ENCODE data around the gene SECISBP2L.

DNA sequence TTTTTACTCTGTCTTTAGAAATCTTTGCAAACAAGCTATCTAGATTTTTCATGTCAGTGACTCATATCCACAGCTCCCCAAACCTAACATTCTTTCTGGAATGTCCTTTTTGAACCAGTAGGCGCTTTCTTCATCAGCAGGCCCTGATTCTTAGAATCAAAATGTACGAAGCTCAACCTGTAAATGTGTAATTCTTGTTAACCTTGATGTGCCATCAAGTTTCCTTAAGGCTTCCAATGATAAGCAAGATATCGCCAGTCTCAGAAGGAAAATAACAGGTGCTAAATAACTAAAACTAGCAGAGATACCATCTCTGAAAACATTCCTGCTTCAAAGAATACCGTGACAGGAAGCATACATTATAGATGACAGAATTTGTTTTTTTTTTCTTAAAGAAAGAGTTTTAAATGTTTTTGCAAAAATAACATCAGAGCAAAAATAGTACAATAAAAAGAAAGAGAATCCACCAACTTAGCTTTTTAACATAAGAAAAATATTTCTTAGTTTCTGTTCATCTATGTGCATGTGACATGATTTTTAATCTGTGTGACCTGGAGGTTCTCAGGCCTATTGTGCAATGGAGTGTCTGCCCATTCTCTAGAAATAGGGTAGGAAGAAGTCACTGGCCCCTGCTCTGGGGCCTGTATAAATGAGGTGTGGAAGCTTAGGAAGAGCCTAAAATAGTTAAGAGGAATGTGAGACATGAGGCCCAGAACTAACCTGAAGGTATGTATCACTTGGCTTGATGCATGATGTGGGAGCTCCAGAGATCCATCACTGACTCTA lies 14.7 kb upstream of the SECISBP2L start:
- no peak for TF ChIP-seq CTCF (IDR thresholded peaks at IDR 0.05 in 4 of 5, conservative IDR thresholded peaks at IDR 0.05 in 1 of 5)
- no peak for TF ChIP-seq POLR2A (IDR thresholded peaks at IDR 0.05)

Data from gastrocnemius medialis (tissue), 4 donors.